GM12878 (cell line): Measurements from ENCODE around the gene CRAMP1. TPM values are rescaled to one million over a fixed set of nuclear protein-coding genes. Genes with fewer than 3 reads are reported as not detected.
A peak's percentile ranks its signal among the peaks of the same experiment; 100 is the strongest.

Source experiments
- BHLHE40 ChIP-seq, 2 experiments: fragments of 450-650 bp in 1 of 2; IDR thresholded peaks; 2 replicates each; pipeline ENCODE4 v1.6.1; 2011 to 2017; ENCODE audit warnings: low read depth in 2 of 2, borderline replicate concordance in 1 of 2, improper control_type of control experiment in 1 of 2, low read length in 1 of 2, mild to moderate bottlenecking in 1 of 2
- CHD4 ChIP-seq: fragments of 200-600 bp; sonication (generic); IDR thresholded peaks from 2 replicates; pipeline ENCODE4 v1.6.1; 2016; ENCODE audit warnings: mild to moderate bottlenecking
- E2F4 ChIP-seq: IDR thresholded peaks from 2 replicates; pipeline ENCODE4 v1.6.1; 2012; ENCODE audit warnings: low read depth, low read length, improper control_type of control experiment
- ESRRA ChIP-seq: IDR thresholded peaks from 2 replicates; pipeline ENCODE4 v1.6.1; 2012; ENCODE audit warnings: mild to moderate bottlenecking, low read length, improper control_type of control experiment
- FOXK2 ChIP-seq: fragments of 450-650 bp; IDR thresholded peaks from 2 replicates; pipeline ENCODE4 v1.6.1; 2017; ENCODE audit warnings: mild to moderate bottlenecking, moderate library complexity
- IKZF2 ChIP-seq, 2 experiments: fragments of 450-650 bp; IDR thresholded peaks; 2 replicates each; pipeline ENCODE4 v1.6.1; 2017; ENCODE audit warnings: mild to moderate bottlenecking in 2 of 2, moderate library complexity in 2 of 2
- MYB ChIP-seq: fragments of 150-350 bp; IDR thresholded peaks from 2 replicates; pipeline ENCODE4 v1.6.1; 2014; ENCODE audit warnings: mild to moderate bottlenecking, low read depth, low read length, borderline replicate concordance
- NKRF ChIP-seq: fragments of 450-650 bp; conservative IDR thresholded peaks from 2 replicates; pipeline ENCODE4 v1.6.1; 2017; ENCODE audit warnings: mild to moderate bottlenecking, moderate library complexity
- NR2C1 ChIP-seq: fragments of 450-650 bp; IDR thresholded peaks from 2 replicates; pipeline ENCODE4 v1.6.1; 2017; ENCODE audit warnings: antibody characterized with exemption, mild to moderate bottlenecking, moderate library complexity
- NR2C2 ChIP-seq: IDR thresholded peaks from 2 replicates; pipeline ENCODE4 v1.6.1; 2011; ENCODE audit warnings: borderline replicate concordance, low read depth; ENCODE audit not compliant: control insufficient read depth, insufficient read length
- NR2F1 ChIP-seq: fragments of 450-650 bp; conservative IDR thresholded peaks from 2 replicates; pipeline ENCODE4 v1.6.1; 2017; ENCODE audit warnings: mild to moderate bottlenecking
- PAX5 ChIP-seq: IDR thresholded peaks from 2 replicates; pipeline ENCODE4 v1.6.1; 2011; ENCODE audit warnings: low read depth, low read length, borderline replicate concordance
- RBBP5 ChIP-seq: fragments of 200-600 bp; sonication (generic); conservative IDR thresholded peaks from 2 replicates; pipeline ENCODE4 v1.6.1; 2016
- RCOR1 ChIP-seq: conservative IDR thresholded peaks from 2 replicates; pipeline ENCODE4 v1.6.1; 2012; ENCODE audit warnings: low read depth, low read length, improper control_type of control experiment
- RUNX3 ChIP-seq: IDR thresholded peaks from 2 replicates; pipeline ENCODE4 v1.6.1; 2012; ENCODE audit warnings: low read length, inconsistent platforms
- SUPT20H ChIP-seq: IDR thresholded peaks from 2 replicates; pipeline ENCODE4 v1.6.1; 2011; ENCODE audit warnings: low read depth, mild to moderate bottlenecking, low read length, moderate library complexity, borderline replicate concordance; ENCODE audit not compliant: control insufficient read depth
- TCF7 ChIP-seq: IDR thresholded peaks from 2 replicates; pipeline ENCODE4 v1.6.1; 2014; ENCODE audit warnings: antibody characterized with exemption, borderline replicate concordance
- ZBTB4 ChIP-seq: fragments of 450-650 bp; formaldehyde crosslinking; IDR thresholded peaks from 2 replicates; pipeline ENCODE4 v1.4.0; 2022; ENCODE audit warnings: mild to moderate bottlenecking, moderate library complexity
- polyA plus RNA-seq, 11 experiments: library from polyadenylated mRNA; depleted of rRNA in 4 of 11; unstranded in 6 of 11; stranded (reverse) in 5 of 11; fragments of >200 nt; fragmentation: Nextera tagmentation in 4 of 11; fragmentation: Illumina TruSeq in 1 of 11; extraction: Ambion mirVana in 4 of 11; extraction: Trizol in 1 of 11; gene quantifications; 1 replicate in 1 of 11; 2 replicates in 10 of 11; pipeline versions ENCODE4 v1.2.1 to v1.2.3, GENCODE V29; 2011 to 2016; ENCODE audit warnings: inconsistent platforms in 2 of 11, missing spikeins in 2 of 11, low read depth in 1 of 11
- total RNA-seq, 4 experiments: library from RNA; depleted of rRNA in 3 of 4; stranded (reverse); fragments of >200 nt in 3 of 4; fragmentation: Illumina TruSeq in 1 of 4; extraction: Trizol in 1 of 4; gene quantifications; 2 replicates each; pipeline versions ENCODE4 v1.2.1 to v1.2.3, GENCODE V29; 2013 to 2021

CRAMP1 gene
- total and polyA plus RNA-seq, 10 of the 15 experiments (the other 5 are each of a cell fraction or from before 2014, with no cell fraction given), result 0.37 to 9.8 (median 3.9) TPM

DNA sequence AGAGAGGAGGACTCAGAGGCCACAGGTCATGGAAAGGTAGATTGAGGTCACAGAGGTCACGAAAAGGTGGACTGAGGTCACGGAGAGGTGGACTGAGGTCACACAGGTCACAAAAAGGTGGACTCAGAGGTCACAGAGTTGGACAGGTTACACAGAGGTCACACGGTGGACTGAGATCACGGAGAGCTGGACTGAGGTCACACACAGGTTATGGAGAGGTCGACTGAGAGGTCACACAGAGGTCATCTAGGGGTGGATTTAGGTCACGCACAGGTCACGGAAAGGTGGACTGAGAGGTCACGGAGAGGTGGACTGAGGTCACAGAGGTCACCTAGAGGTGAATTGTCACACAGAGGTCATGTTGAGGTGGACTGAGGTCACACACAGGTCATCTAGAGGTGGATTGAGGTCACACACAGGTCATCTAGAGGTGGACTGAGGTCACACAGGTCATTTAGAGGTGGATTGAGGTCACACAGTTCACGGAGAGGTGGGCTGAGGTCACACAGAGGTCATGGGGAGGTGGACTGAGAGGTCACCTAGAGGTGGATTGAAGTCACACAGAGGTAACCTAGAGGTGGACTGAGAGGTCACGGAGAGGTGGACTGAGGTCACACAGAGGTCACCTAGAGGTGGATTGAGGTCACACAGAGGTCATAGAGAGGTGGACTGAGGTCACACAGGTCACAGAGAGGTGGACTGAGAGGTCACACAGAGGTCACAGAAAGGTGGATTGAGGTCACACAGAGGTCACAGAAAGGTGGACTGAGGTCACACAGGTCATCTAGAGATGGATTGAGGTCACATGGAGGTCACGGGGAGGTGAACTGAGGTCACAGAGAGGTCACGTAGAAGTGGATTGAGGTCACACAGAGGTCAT, 39.2 kb downstream of the CRAMP1 start (continued):
- TF ChIP-seq E2F4 (no peak), NR2F1 (peak; percentile 91), IKZF2 (IDR thresholded peaks at IDR 0.05) (no peak), MYB (no peak), SUPT20H (no peak), NR2C2 (peak; percentile 66), ESRRA (peak; percentile 69; the same call in 1 of the 2 replicates), CHD4 (no peak), RUNX3 (no peak), TCF7 (no peak), FOXK2 (no peak), NKRF (no peak), RBBP5 (no peak), PAX5 (no peak), ZBTB4 (CRISPR knock-in tag) (no peak), NR2C1 (peak; percentile 68; the same call in 1 of the 2 replicates), RCOR1 (no peak), BHLHE40 (IDR thresholded peaks at IDR 0.05; ENCODE audit: borderline replicate concordance in 1 of 2, low read depth in 2 of 2, low read length in 1 of 2) (no peak)
